Activated naive CD4-positive, alpha-beta T cell treated with anti-CD3 and anti-CD28 coated beads, Interleukin-2, amount 50 U/mL, for 24 hours (primary cell): ENCODE measurements around the gene ARV1.
A peak's percentile ranks its signal among the peaks of the same experiment; 100 is the strongest.
"Not testable (repeated sequence)": the region's sequence is repeated elsewhere in the genome, so short reads cannot be mapped to it uniquely, and the experiment has no call there.

Experiments used
- H3K27ac Mint-ChIP-seq: one replicate; pipeline ENCODE4 v1.8.0; 2021; ENCODE audit warnings: mild to moderate bottlenecking, mixed read lengths
- H3K27me3 Mint-ChIP-seq: one replicate; pipeline ENCODE4 v1.8.0; 2021; ENCODE audit warnings: mixed read lengths
- H3K36me3 Mint-ChIP-seq: one replicate; pipeline ENCODE4 v1.8.0; 2021; ENCODE audit warnings: mixed read lengths
- H3K4me1 Mint-ChIP-seq: one replicate; pipeline ENCODE4 v1.8.0; 2021; ENCODE audit warnings: mixed read lengths
- H3K4me3 Mint-ChIP-seq: one replicate; pipeline ENCODE4 v1.8.0; 2021; ENCODE audit warnings: mild to moderate bottlenecking, mixed read lengths
- H3K9me3 Mint-ChIP-seq: one replicate; pipeline ENCODE4 v1.8.0; 2021; ENCODE audit warnings: mixed read lengths

The ARV1 gene

DNA sequence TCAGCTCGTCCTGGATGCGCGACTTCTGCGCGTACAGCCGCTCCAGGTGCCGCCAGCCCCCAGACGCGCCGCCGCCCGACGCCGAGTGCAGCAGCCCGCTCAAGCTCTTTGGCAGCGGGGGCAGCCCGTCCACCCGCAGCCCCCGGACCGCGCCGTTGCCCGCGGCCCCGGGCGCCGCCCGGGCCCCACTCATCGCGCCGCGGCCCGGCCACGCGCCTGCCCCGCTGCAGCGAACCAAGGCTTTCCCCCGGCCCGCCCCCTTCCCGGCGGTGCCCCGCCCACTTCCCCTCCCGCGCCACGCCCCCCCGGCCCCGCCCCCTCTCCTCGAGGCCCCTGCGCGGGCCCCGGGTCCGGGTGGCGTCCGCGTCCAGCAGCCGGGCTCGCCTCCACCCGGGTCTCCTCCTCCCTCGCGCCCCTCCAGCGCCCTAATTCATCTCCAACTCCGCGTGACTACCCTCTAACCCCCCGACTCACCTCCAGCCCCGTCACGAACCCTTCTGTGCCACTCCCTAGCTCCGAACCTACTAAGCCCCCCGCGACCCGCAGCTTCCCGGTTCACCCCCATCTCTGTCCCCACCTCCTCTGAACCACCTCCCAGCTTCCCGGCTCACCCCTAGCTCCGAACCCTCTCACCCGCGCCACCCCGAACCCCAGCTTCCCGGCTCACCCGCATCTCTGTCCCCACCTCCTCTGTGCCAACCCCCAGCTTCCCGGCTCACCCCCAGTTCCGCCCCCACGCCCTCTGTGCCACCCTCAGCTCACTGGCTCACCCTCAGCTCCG, 61.3 kb downstream of the ARV1 start, which contains the start of gene FAM89A:
TSS of gene FAM89A (minus strand) at position 236 of the 781 bp plus-strand sequence. CDS start at position 193, 43 bp downstream.
- H3K27me3 Mint-ChIP-seq = no peaks in the 10 kb centered on the region
- H3K36me3 Mint-ChIP-seq = no peaks in the 10 kb centered on the region
- peak within 1 kb of the TSS; percentile 79 for H3K27ac Mint-ChIP-seq
- peak within 1 kb of the TSS; percentile 83 for H3K4me3 Mint-ChIP-seq
- H3K4me1 Mint-ChIP-seq = peaks cover 44% of the 10 kb centered on the region
- no peaks in the 10 kb centered on the region for H3K9me3 Mint-ChIP-seq

DNA sequence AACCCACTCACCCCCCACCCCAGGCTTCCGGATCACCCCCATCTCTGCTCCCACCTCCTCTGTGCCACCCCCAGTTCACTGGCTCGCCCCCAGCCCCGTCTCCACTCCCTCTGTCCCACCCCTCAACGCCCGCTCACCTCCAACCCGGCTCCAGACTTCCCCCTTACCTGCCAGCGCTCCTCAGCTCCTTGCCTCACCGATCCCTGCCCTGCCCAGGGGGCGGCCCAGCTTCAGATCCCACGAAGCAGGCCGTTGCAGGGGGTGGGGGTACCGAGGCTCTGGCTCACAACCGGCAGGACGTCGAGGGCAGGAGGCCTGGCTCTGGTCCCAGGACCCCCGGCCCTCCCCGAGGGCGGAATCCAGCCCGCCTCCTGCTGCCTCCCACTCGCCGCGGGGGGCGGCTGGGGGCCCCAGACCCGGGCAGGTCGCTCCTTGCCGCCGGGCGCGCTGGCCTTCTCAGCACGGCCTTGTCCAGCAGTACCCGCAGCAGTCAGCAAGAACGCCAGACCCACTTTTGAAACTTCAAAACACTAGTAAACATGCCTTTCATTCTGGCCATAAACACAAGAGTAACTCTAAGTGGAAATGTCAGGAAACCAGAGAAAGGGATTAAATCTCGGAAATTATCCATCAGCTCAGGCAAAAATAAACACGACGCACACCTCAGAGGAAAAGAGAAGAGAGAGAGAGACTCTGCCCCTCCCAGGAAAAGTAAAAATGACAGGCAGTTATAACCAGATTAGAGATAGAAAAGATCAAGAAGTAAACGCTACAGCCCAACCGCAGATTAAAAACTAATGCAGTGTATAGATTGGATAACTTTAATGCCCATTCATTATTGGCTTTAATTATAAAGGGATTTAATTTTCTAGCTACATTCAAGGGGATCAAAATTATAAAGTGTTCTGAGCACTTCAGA, 62.2 kb downstream of the ARV1 start:
- Mint-ChIP-seq H3K9me3 (no peaks in the 10 kb centered on the region), H3K4me3 (peak overlapping the region; percentile 83), H3K27ac (peak overlapping the region; percentile 52), H3K27me3 (no peaks in the 10 kb centered on the region), H3K4me1 (peaks cover 40% of the 10 kb centered on the region), H3K36me3 (no peaks in the 10 kb centered on the region)

DNA sequence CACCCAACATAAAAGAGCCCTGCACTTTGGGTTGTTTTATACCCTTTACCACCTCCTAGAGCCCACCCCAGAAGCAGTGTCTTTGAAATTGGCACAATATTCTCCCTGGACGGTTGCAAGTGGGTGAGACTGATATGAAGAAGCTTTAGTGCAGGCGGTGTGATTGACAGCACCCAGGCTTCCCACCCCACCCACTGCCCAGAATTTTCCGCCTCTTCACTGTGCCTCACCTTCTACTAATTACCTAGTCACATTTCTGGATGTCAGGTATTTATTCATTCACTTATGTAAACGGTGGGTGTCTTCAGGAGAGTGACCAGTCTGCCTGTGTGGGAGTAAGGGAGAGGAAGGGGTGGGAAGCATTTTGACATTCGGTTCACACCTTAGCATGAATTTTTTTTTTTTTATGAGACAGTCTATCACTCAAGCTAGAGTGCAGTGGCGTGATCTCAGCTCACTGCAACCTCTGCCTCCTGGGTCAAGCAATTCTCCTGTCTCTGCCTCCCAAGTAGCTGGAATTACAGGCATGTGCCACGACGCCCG, 62.9 kb downstream of the ARV1 start:
- no peaks in the 10 kb centered on the region for H3K36me3 Mint-ChIP-seq
- peak overlapping the region; percentile 4 for H3K27ac Mint-ChIP-seq
- peak overlapping the region; percentile 74 for H3K4me3 Mint-ChIP-seq
- no peaks in the 10 kb centered on the region for H3K9me3 Mint-ChIP-seq
- no peaks in the 10 kb centered on the region for H3K27me3 Mint-ChIP-seq
- H3K4me1 Mint-ChIP-seq = peaks cover 33% of the 10 kb centered on the region

DNA sequence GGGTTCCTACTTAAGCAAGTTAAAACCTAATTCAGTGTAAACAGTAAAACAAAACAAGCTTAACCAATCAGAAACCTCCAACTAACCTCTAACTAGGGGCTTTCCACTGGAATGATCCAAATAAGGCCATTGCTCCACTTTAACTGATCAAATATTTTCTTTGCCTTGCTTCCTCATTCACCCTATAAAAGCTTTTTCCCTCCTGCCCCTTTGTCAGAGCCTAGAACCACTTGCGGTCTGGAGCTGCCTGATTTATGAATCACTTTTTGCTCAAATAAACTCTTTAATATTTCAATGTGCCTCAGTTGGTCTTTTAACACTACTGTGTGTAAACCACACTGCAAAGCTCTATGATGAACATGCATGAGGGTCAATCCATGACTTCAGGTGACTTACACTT, 65.7 kb downstream of the ARV1 start:
- no peak overlapping the region for H3K4me3 Mint-ChIP-seq
- no peaks in the 10 kb centered on the region for H3K36me3 Mint-ChIP-seq
- H3K27me3 Mint-ChIP-seq = peaks cover 3% of the 10 kb centered on the region
- no peaks in the 10 kb centered on the region for H3K9me3 Mint-ChIP-seq
- H3K27ac Mint-ChIP-seq = no peak overlapping the region
- H3K4me1 Mint-ChIP-seq = peaks cover 12% of the 10 kb centered on the region

DNA sequence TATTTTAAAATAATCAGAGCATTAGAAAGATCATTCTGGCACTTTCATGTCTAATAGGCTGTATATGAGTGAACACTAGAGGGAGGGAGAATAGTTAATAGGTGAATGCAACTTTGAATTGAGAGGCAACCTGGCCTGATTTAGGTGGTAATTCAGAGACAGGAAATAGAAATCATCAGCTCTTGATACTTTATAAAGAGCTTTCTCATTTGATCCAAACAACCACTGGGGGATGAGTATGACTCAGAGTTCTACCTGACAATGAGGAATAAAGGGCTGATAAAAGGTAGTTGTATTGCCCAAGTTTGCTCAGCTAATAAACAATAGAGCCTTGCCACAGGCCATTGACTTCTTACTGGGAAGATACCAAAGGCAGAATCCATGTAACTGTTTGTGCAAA, 66.4 kb downstream of the ARV1 start:
- H3K36me3 Mint-ChIP-seq = no peaks in the 10 kb centered on the region
- peaks cover 3% of the 10 kb centered on the region for H3K27me3 Mint-ChIP-seq
- no peaks in the 10 kb centered on the region for H3K9me3 Mint-ChIP-seq
- H3K4me1 Mint-ChIP-seq = peaks cover 12% of the 10 kb centered on the region
- peak overlapping the region; percentile 0 for H3K27ac Mint-ChIP-seq
- H3K4me3 Mint-ChIP-seq = no peak overlapping the region

GRCh38 chr1:231045921-231046729, 67.2 kb downstream of the ARV1 start:
- not testable (repeated sequence) for H3K4me3 Mint-ChIP-seq, H3K9me3 Mint-ChIP-seq, H3K27ac Mint-ChIP-seq, H3K27me3 Mint-ChIP-seq, H3K36me3 Mint-ChIP-seq
- H3K4me1 Mint-ChIP-seq = peaks cover 11% of the 10 kb centered on the region

GRCh38 chr1:231046730-231047395, 68.0 kb downstream of the ARV1 start:
- H3K4me3 Mint-ChIP-seq = no peak overlapping the region
- H3K9me3 Mint-ChIP-seq = no peaks in the 10 kb centered on the region
- no peak overlapping the region for H3K27ac Mint-ChIP-seq
- H3K27me3 Mint-ChIP-seq = peaks cover 3% of the 10 kb centered on the region
- peaks cover 6% of the 10 kb centered on the region for H3K4me1 Mint-ChIP-seq
- H3K36me3 Mint-ChIP-seq = no peaks in the 10 kb centered on the region

DNA sequence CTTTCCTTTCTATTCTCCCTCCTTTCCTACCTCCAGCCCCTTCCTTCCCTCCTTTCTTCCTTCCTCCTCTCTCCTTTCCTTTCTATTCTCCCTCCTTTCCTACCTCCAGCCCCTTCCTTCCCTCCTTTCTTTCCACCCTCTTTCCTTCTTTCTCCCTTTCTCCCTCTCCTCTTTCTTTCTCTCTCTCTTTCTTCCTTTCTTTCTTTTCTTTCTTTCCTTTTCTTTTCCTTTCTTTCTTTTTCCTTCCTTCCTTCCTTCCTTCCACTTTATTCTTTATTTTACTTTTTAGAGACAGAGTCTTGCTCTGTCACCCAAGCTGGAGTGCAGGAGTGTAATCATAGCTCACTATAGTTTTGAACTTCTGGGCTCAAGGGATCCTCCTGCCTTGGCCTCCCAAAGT, 68.6 kb downstream of the ARV1 start:
- not testable (repeated sequence) for H3K9me3 Mint-ChIP-seq, H3K36me3 Mint-ChIP-seq

GRCh38 chr1:231048419-231048818, 69.5 kb downstream of the ARV1 start:
- not testable (repeated sequence) for H3K9me3 Mint-ChIP-seq, H3K27ac Mint-ChIP-seq, H3K27me3 Mint-ChIP-seq, H3K4me3 Mint-ChIP-seq, H3K36me3 Mint-ChIP-seq
- H3K4me1 Mint-ChIP-seq = peaks cover 14% of the 10 kb centered on the region

More for the DNA sequence above, 68.6 kb downstream of the ARV1 start:
- H3K27me3 Mint-ChIP-seq, H3K4me1 Mint-ChIP-seq, H3K4me3 Mint-ChIP-seq, H3K27ac Mint-ChIP-seq: not testable (repeated sequence)

DNA sequence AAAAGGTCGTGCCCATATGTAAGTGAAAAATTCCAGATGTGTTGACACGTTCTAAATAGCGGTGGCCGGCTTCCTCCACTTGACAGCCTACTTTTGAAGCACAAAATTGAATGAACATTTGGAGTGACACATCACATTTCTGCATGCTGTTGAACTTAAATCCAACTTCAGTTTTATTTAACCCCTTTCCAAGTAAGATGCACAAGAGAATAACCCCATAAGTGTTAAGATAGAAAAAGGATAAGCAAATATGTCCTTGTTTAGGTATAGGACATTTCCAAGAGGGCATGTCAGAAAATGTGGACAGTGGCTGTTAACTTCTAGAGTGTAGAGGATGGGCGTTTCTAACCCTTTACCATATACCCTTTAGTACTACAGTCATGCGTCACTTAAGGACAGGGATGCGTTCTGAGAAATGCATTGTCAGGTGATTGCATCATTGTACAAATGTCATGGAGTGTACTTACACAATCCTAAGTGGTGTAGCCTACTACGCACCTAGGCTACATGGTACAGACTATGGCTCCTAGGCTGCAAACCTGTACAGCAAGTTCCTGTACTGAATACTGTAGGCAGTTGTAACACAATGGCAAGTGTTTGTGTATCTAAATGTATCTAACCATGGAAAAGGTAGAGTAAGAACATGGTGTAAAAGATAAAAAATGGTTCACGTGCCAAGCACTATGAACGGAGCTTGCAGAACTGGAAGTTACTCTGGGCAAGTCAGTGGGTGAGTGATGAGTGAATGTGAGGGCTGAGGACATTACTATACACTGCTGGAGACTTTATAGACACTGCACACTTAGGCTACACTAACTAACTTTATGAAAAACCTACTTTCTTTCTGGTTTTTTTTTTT, 70.5 kb downstream of the ARV1 start:
- H3K27me3 Mint-ChIP-seq = peaks cover 3% of the 10 kb centered on the region
- peaks cover 16% of the 10 kb centered on the region for H3K4me1 Mint-ChIP-seq
- H3K9me3 Mint-ChIP-seq = no peaks in the 10 kb centered on the region
- H3K27ac Mint-ChIP-seq = no peak overlapping the region
- H3K4me3 Mint-ChIP-seq = no peak overlapping the region
- H3K36me3 Mint-ChIP-seq = peaks cover 1% of the 10 kb centered on the region
